Karpas-422 (cell line): ENCODE measurements around the gene GFM2. TPM values are rescaled to one million over a fixed set of nuclear protein-coding genes. Genes with fewer than 3 reads are reported as not detected.
A peak's percentile ranks its signal among the peaks of the same experiment; 100 is the strongest.

Source experiments
- DNase-seq: peaks from one replicate; pipeline ENCODE4 v3.0.0-alpha.2; 2015
- H2AFZ ChIP-seq: fragments of 200-600 bp; sonication (generic); 2 replicates; pipeline ENCODE4 v1.6.1; 2014; ENCODE audit warnings: antibody characterized with exemption, low read length, mixed read lengths
- H3K27ac ChIP-seq: fragments of 200-600 bp; sonication (generic); 2 replicates; pipeline ENCODE4 v1.5.1; 2014; ENCODE audit warnings: mild to moderate bottlenecking, low read length, moderate library complexity
- H3K27me3 ChIP-seq: fragments of 200-600 bp; sonication (generic); 2 replicates; pipeline ENCODE4 v1.6.1; 2014; ENCODE audit warnings: low read length, mixed read lengths
- H3K36me3 ChIP-seq: fragments of 200-600 bp; sonication (generic); 2 replicates; pipeline ENCODE4 v1.6.1; 2014; ENCODE audit warnings: low read length, mixed read lengths; ENCODE audit not compliant: insufficient read depth
- H3K4me1 ChIP-seq: fragments of 200-600 bp; sonication (generic); 2 replicates; pipeline ENCODE4 v1.6.1; 2014; ENCODE audit warnings: mild to moderate bottlenecking, low read length, mixed read lengths
- H3K4me2 ChIP-seq: fragments of 200-600 bp; sonication (generic); 2 replicates; pipeline ENCODE4 v1.6.1; 2014; ENCODE audit warnings: low read length, low read depth, mild to moderate bottlenecking; ENCODE audit not compliant: poor library complexity, severe bottlenecking
- H3K4me3 ChIP-seq: fragments of 200-600 bp; sonication (generic); 2 replicates; pipeline ENCODE4 v1.5.1; 2014; ENCODE audit warnings: mild to moderate bottlenecking, antibody characterized with exemption, low read length, mixed read lengths
- H3K79me2 ChIP-seq: fragments of 200-600 bp; sonication (generic); 2 replicates; pipeline ENCODE4 v1.6.1; 2014; ENCODE audit warnings: mild to moderate bottlenecking, low read length, mixed read lengths
- H3K9ac ChIP-seq: fragments of 200-600 bp; sonication (generic); 2 replicates; pipeline ENCODE4 v1.6.0; 2014; ENCODE audit warnings: low read length
- H3K9me2 ChIP-seq: fragments of 200-600 bp; sonication (generic), shearing (Covaris generic); replicated peaks from 2 replicates; pipeline ENCODE4 v1.6.0; 2014; ENCODE audit warnings: mild to moderate bottlenecking, low read length, moderate library complexity; ENCODE audit not compliant: insufficient read depth
- H3K9me3 ChIP-seq: fragments of 300-700, 200-600 bp; sonication (generic); 2 replicates; pipeline ENCODE4 v1.6.1; 2014; ENCODE audit warnings: low read length, mixed read lengths
- H4K20me1 ChIP-seq: fragments of 200-600 bp; sonication (generic); 2 replicates; pipeline ENCODE4 v1.6.1; 2014; ENCODE audit warnings: mild to moderate bottlenecking, antibody characterized with exemption, low read length, low read depth; ENCODE audit not compliant: insufficient read depth
- small RNA-seq: library from RNA; depleted of rRNA; stranded (forward); fragments of <200 nt; gene quantifications from one replicate; pipeline ENCODE3, GENCODE V24; 2014
- total RNA-seq: library from RNA; depleted of rRNA; stranded (reverse); fragments of >200 nt; shearing (Covaris generic); gene quantifications from 2 replicates; pipeline ENCODE4 v1.2.3, GENCODE V29; 2014; ENCODE audit warnings: low replicate concordance; rRNA removed

Gene GFM2
- total RNA-seq, 1 experiment from 2014 or later: 44.5 TPM

DNA sequence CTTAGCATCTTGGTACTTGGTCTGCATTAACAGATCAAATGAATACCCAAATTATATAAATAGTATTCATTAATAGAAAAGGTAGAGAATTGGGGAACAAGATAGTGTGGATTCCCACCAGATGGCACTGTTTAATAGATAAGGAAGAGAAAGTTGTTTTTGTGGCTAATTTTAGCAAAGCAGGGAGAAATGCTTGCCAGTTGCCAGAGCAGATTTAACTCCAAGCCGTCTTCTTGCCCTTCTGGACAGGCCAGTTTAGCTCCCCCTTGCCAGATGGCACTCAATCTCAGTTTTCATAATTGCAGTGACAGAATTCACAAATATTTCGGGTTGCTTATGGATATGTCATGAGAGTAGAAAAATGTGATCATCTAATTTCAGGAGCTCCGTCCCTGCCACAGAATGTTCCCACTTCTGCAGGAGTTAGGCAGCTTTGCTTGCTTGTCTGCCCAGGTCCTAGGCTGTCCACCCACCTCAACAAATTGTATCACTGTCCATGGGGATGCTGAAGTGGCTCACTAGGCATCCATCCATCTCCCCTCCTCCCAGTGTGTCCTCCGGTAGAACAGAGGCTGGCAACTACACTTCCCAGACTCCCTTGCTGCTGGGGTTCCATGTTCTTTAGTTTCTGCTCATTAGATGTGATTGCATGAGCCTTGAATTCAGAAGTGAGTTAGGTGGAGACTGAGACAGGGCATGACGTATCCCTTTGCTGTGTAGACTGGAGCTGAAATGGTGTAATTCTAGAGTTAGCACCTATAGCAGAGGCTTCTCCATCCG is 93.7 kb downstream of the GFM2 start:
- Histone ChIP-seq H3K4me2 (no peak overlapping the region), H3K9ac (no peak overlapping the region)

DNA sequence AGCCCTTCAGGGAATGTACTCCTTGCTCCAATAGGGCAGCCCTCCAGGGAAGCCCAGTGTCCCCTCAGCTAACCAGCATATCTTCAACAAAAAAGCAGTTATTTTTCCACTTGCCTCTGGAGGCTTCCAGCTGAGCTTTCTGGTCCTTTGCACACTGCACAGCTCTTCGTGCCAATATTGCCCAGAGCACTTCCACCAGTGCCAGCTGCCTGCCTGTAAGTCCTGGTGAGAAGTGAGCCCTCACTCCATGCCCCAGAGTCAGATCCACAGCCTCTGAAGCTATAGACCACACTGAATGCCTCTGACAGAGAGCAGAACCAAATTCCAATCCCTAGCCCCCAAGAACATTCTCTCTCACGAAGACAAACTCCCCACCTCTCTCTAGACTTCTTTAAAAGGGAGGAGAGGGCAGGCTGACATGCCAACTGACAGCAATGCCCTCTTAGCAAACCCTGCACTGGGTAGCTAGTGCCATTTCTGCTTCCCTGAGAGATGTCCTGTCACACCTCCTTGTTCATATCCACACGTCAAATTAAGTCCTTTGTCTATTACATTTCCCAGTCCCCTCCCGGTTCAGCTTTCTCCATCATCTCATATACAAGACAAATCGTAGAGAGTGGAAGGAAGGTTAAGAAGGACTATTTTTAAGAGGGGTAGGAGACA is 94.6 kb downstream of the GFM2 start:
- Histone ChIP-seq H3K9me3 (no peaks in the 10 kb centered on the region), H3K9me2 (no peaks in the 10 kb centered on the region), H3K36me3 (no peaks in the 10 kb centered on the region), H3K4me2 (no peak overlapping the region), H3K27ac (no peak overlapping the region), H2AFZ (no peak overlapping the region), H4K20me1 (no peaks in the 10 kb centered on the region), H3K4me1 (no peaks in the 10 kb centered on the region), H3K79me2 (no peaks in the 10 kb centered on the region), H3K4me3 (no peak overlapping the region), H3K27me3 (no peaks in the 10 kb centered on the region), H3K9ac (no peak overlapping the region)
- no peak for DNase-seq

More for the DNA sequence above, 93.7 kb downstream of the GFM2 start:
- Histone ChIP-seq H3K27me3 (no peaks in the 10 kb centered on the region), H3K36me3 (no peaks in the 10 kb centered on the region), H3K9me3 (no peaks in the 10 kb centered on the region), H2AFZ (no peak overlapping the region), H3K9me2 (no peaks in the 10 kb centered on the region), H3K79me2 (no peaks in the 10 kb centered on the region), H4K20me1 (no peaks in the 10 kb centered on the region), H3K4me1 (no peaks in the 10 kb centered on the region), H3K4me3 (no peak overlapping the region), H3K27ac (no peak overlapping the region)
- peak; percentile 49 for DNase-seq

Small RNAs within 50 kb of the gene (small RNA-seq; reads per million reads assigned to genes)
- gene RNU6-658P: not detected

Other genes with a start within 250 kb of the GFM2 start
- 0.15 and 0.25 TPM in 2 replicates for gene ENC1, start 126.4 kb downstream of the GFM2 start, total RNA-seq
- gene HEXB, start 81.9 kb downstream of the GFM2 start, total RNA-seq: 70.2 and 74.3 TPM in 2 replicates
- gene NSA2, start 132 bp upstream of the GFM2 start, total RNA-seq: 117 and 131 TPM in 2 replicates
- not detected in 2 replicates for gene FAM169A, start 99.3 kb upstream of the GFM2 start, total RNA-seq